PC-3 (cell line): ENCODE data around the gene BHLHA9. TPM values are rescaled to one million over a fixed set of nuclear protein-coding genes. Genes with fewer than 3 reads are reported as not detected.

ENCODE experiments used
- ATAC-seq: fragments of 200-7000 bp; cut with Tn5 transposase; 2 replicates; pipeline ENCODE4 v1.9.1; 2020; ENCODE audit warnings: mild to moderate bottlenecking, moderate library complexity
- BruUV-seq: library from RNA; stranded (reverse); fragments of 400-500 nt; replicated peaks from 2 replicates; lab custom pipeline; 2021; lab: Mats Ljungman, UMichigan
- CTCF ChIA-PET: fragments of 300-600 bp; sonication (Branson Sonifier 250); formaldehyde crosslinking; loops from one replicate; lab custom pipeline; 2022; ENCODE audit warnings: antibody characterized with exemption; lab: Charles Lee
- POLR2A ChIA-PET: fragments of 300-600 bp; sonication (Branson Sonifier 250); formaldehyde crosslinking; loops from one replicate; lab custom pipeline; 2022; ENCODE audit warnings: antibody characterized with exemption; ENCODE audit not compliant: unreplicated experiment; lab: Charles Lee
- DNase-seq: peaks from one replicate; pipeline ENCODE4 v3.0.0-alpha.2; 2015
- H2AFZ ChIP-seq: fragments of 300-600 bp; sonication (generic); 2 replicates; pipeline ENCODE4 v1.6.0; 2016; ENCODE audit warnings: antibody characterized with exemption, low read length
- H3F3A ChIP-seq: fragments of 300-600 bp; sonication (generic); one replicate; pipeline ENCODE4 v1.6.0; 2017; ENCODE audit warnings: antibody characterized with exemption, low read length, control low read depth, mild to moderate bottlenecking; ENCODE audit not compliant: unreplicated experiment
- H3K27ac ChIP-seq: fragments of 300-600 bp; sonication (generic); 2 replicates; pipeline ENCODE4 v1.5.1; 2016; ENCODE audit warnings: mild to moderate bottlenecking, low read length
- H3K27me3 ChIP-seq: fragments of 300-600 bp; sonication (generic); 2 replicates; pipeline ENCODE4 v1.6.1; 2016; ENCODE audit warnings: low read length, mixed read lengths
- H3K36me3 ChIP-seq: fragments of 300-600 bp; sonication (generic); 2 replicates; pipeline ENCODE4 v1.6.1; 2016; ENCODE audit warnings: low read depth, mixed run types, low read length, mixed read lengths
- H3K4me1 ChIP-seq: fragments of 300-600 bp; sonication (generic); 2 replicates; pipeline ENCODE4 v1.5.1; 2016; ENCODE audit warnings: low read length; ENCODE audit not compliant: insufficient read depth
- H3K4me2 ChIP-seq: fragments of 300-600 bp; sonication (generic); 2 replicates; pipeline ENCODE4 v1.6.0; 2016; ENCODE audit warnings: low read length
- H3K4me3 ChIP-seq: fragments of 300-600 bp; sonication (generic); 2 replicates; pipeline ENCODE4 v1.5.1; 2016; ENCODE audit warnings: mild to moderate bottlenecking, low read length, mixed read lengths
- H3K79me2 ChIP-seq: fragments of 300-600 bp; sonication (generic); 2 replicates; pipeline ENCODE4 v1.6.1; 2017; ENCODE audit warnings: low read length, mixed read lengths
- H3K9ac ChIP-seq: fragments of 300-600 bp; sonication (generic); 2 replicates; pipeline ENCODE4 v1.6.0; 2016; ENCODE audit warnings: mild to moderate bottlenecking, low read length
- H3K9me2 ChIP-seq: fragments of 300-600 bp; sonication (generic); replicated peaks from 2 replicates; pipeline ENCODE4 v1.6.1; 2016; ENCODE audit warnings: mixed run types, low read length, mixed read lengths
- H3K9me3 ChIP-seq: fragments of 300-600 bp; sonication (generic); 2 replicates; pipeline ENCODE4 v1.6.1; 2016; ENCODE audit warnings: low read length, mixed read lengths
- H4K20me1 ChIP-seq: fragments of 300-600 bp; sonication (generic); 2 replicates; pipeline ENCODE4 v1.6.1; 2016; ENCODE audit warnings: low read length, mixed read lengths
- CTCF ChIP-seq: fragments of 300-600 bp; sonication (generic); conservative IDR thresholded peaks from 2 replicates; pipeline ENCODE4 v1.5.1; 2017; ENCODE audit warnings: antibody characterized with exemption, low read depth, mild to moderate bottlenecking, low read length
- EZH2 ChIP-seq: fragments of 300-600 bp; sonication (generic); IDR thresholded peaks from one replicate; pipeline ENCODE4 v1.6.1; 2017; ENCODE audit warnings: antibody characterized with exemption, mild to moderate bottlenecking, low read length; ENCODE audit not compliant: unreplicated experiment
- EZH2phosphoT487 ChIP-seq: fragments of 300-600 bp; sonication (generic); IDR thresholded peaks from 2 replicates; pipeline ENCODE4 v1.6.1; 2018; ENCODE audit warnings: mild to moderate bottlenecking, antibody characterized with exemption, low read length, borderline replicate concordance
- intact Hi-C: fragments of 100-400 bp; cut with micrococcal nuclease; formaldehyde crosslinking; loops from 2 replicates; pipeline ENCODE4 v1.9.0; 2023
- total RNA-seq: library from RNA; depleted of rRNA; stranded (reverse); fragments of >200 nt; gene quantifications from 2 replicates; pipeline ENCODE4 v1.2.3, GENCODE V29; 2014

The BHLHA9 gene
- total RNA-seq, 1 experiment from 2014 or later = not detected

GRCh38 chr17:1229349-1229899, 40.8 kb upstream of the BHLHA9 start:
- ATAC-seq = peak; percentile 56
- Histone ChIP-seq H3K9me3 (no peaks in the 10 kb centered on the region), H3K27me3 (peaks cover 7% of the 10 kb centered on the region), H2AFZ (peak overlapping the region; percentile 63; the same call in 1 of the 2 replicates), H3F3A (no peaks in the 10 kb centered on the region), H3K9ac (no peak overlapping the region), H3K79me2 (no peaks in the 10 kb centered on the region), H3K4me2 (peak overlapping the region; percentile 81), H3K4me3 (peak overlapping the region; percentile 65), H3K27ac (no peak overlapping the region), H4K20me1 (no peaks in the 10 kb centered on the region), H3K4me1 (peaks cover 6% of the 10 kb centered on the region; the same call in 1 of the 2 replicates), H3K36me3 (no peaks in the 10 kb centered on the region), H3K9me2 (no peaks in the 10 kb centered on the region)
- BruUV-seq = no TSS peak
- no peak for DNase-seq
- intact Hi-C loops = no loop called here
- TF ChIP-seq EZH2phosphoT487 = no peak
- TF ChIP-seq EZH2 = no peak
- TF ChIP-seq CTCF = no peak
- ChIA-PET POLR2A (no interaction called here), CTCF (interaction anchor here (0.6 kb wide), 1 partner anchor 57 kb away, joined by 4 read pairs; no protein-coding TSS in a partner anchor)

GRCh38 chr17:1229900-1230501, 40.2 kb upstream of the BHLHA9 start:
- Histone ChIP-seq H2AFZ (no peak overlapping the region), H3K4me3 (no peak overlapping the region), H4K20me1 (no peaks in the 10 kb centered on the region), H3K4me1 (peaks cover 6% of the 10 kb centered on the region; the same call in 1 of the 2 replicates), H3K9ac (no peak overlapping the region), H3K79me2 (no peaks in the 10 kb centered on the region), H3K27ac (no peak overlapping the region), H3K4me2 (peak overlapping the region; percentile 37; the same call in 1 of the 2 replicates), H3K27me3 (peaks cover 7% of the 10 kb centered on the region), H3K9me3 (no peaks in the 10 kb centered on the region), H3F3A (no peaks in the 10 kb centered on the region), H3K36me3 (no peaks in the 10 kb centered on the region), H3K9me2 (no peaks in the 10 kb centered on the region)
- BruUV-seq = no TSS peak
- ATAC-seq = no peak
- CTCF ChIA-PET = interaction anchor here (0.6 kb wide), 1 partner anchor 58 kb away, joined by 4 read pairs; no protein-coding TSS in a partner anchor
- DNase-seq = no peak
- POLR2A ChIA-PET = no interaction called here
- intact Hi-C loops = no loop called here
- TF ChIP-seq EZH2 = no peak
- TF ChIP-seq CTCF = no peak
- TF ChIP-seq EZH2phosphoT487 = no peak

- Histone ChIP-seq H3K4me3 (no peak overlapping the region), H3F3A (no peaks in the 10 kb centered on the region), H3K4me2 (no peak overlapping the region), H3K9ac (no peak overlapping the region), H3K4me1 (peaks cover 6% of the 10 kb centered on the region; the same call in 1 of the 2 replicates), H3K79me2 (no peaks in the 10 kb centered on the region), H3K27me3 (peaks cover 7% of the 10 kb centered on the region), H3K36me3 (no peaks in the 10 kb centered on the region), H2AFZ (no peak overlapping the region), H3K9me3 (no peaks in the 10 kb centered on the region), H4K20me1 (no peaks in the 10 kb centered on the region), H3K27ac (no peak overlapping the region), H3K9me2 (no peaks in the 10 kb centered on the region)
- ATAC-seq (no peak), DNase-seq (no peak)
- BruUV-seq = no TSS peak
- intact Hi-C loops = no loop called here
- TF ChIP-seq EZH2 (no peak), EZH2phosphoT487 (no peak), CTCF (no peak)
- ChIA-PET POLR2A (no interaction called here), CTCF (no interaction called here)
Observed at GRCh38 chr17:1231456-1231855, 38.8 kb upstream of the BHLHA9 start.
